NT2/D1 (cell line): ENCODE results near the gene FOXO3.

Experiments
- DNase-seq: peaks from one replicate; pipeline ENCODE4 v3.0.0-alpha.2; 2011; ENCODE audit warnings: low read depth, low spot score
- H3K27me3 ChIP-seq: 2 replicates; pipeline ENCODE4 v1.6.0; 2011; ENCODE audit warnings: mild to moderate bottlenecking; ENCODE audit not compliant: insufficient read length, insufficient read depth
- H3K36me3 ChIP-seq: 2 replicates; pipeline ENCODE4 v1.6.1; 2011; ENCODE audit warnings: mild to moderate bottlenecking, low read length, mixed read lengths; ENCODE audit not compliant: insufficient read depth, insufficient read length
- H3K4me1 ChIP-seq: 2 replicates; pipeline ENCODE4 v1.5.1; 2011; ENCODE audit not compliant: insufficient read depth, insufficient read length
- H3K4me3 ChIP-seq: 2 replicates; pipeline ENCODE4 v1.5.1; 2011; ENCODE audit warnings: low read depth; ENCODE audit not compliant: insufficient read length
- H3K9ac ChIP-seq: 2 replicates; pipeline ENCODE4 v1.6.0; 2011; ENCODE audit warnings: low read depth; ENCODE audit not compliant: insufficient read length
- H3K9me3 ChIP-seq: 2 replicates; pipeline ENCODE4 v1.5.1; 2011; ENCODE audit warnings: mild to moderate bottlenecking, low read length; ENCODE audit not compliant: insufficient read depth
- SUZ12 ChIP-seq: IDR thresholded peaks from 2 replicates; pipeline ENCODE4 v1.6.1; 2011; ENCODE audit not compliant: insufficient read length, insufficient read depth; ENCODE audit errors: extremely low read depth
- YY1 ChIP-seq: IDR thresholded peaks from 2 replicates; pipeline ENCODE4 v1.6.1; 2011; ENCODE audit not compliant: insufficient read length, insufficient read depth
- ZNF274 ChIP-seq: IDR thresholded peaks from 2 replicates; pipeline ENCODE4 v1.6.1; 2011; ENCODE audit warnings: mild to moderate bottlenecking, low read depth, low read length

FOXO3 gene

DNA sequence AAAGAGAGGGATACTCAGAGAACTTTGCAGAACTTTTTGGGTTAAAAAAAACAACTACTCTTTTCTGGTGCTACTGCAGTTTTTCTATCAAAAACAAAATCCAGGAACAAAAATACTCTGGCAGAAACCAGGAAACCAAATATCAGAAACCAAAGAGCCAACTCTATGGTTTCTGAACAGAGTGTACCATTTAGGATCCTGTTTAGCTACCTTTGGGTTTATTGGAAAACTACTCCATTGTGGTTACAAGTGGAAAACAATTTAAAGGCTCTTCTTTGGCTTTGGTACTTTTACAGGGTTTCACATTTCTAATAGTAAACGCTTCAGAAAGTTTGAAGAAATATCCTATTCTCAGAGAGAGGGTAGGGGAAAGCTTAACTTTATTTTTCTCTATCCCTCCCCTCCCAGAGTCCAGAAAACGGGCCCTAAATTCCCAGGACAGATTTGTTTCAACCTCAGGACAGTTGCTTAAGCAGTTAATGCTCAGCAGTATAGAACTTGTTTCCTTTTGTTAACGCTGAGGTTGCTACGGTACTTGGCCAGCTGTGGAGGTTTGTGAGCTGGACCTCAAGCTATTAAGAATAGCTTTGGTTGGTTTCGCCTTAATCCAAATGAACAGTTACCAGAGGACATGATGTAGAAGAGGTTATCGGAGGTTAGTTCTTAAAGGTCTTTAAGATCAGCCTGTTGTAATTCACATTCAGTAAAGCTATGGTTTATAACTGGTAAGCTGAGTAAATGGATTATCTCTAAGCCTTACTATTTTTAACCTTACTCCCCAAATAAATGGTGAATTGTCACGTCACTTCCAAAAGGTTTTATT is 47.9 kb downstream of the FOXO3 start:
- Histone ChIP-seq H3K36me3 (no peaks in the 10 kb centered on the region), H3K27me3 (no peaks in the 10 kb centered on the region), H3K9ac (no peak overlapping the region), H3K4me3 (no peak overlapping the region), H3K9me3 (peaks cover 5% of the 10 kb centered on the region), H3K4me1 (no peaks in the 10 kb centered on the region)
- DNase-seq = no peak
- TF ChIP-seq ZNF274 (no peak), SUZ12 (no peak), YY1 (no peak)

DNA sequence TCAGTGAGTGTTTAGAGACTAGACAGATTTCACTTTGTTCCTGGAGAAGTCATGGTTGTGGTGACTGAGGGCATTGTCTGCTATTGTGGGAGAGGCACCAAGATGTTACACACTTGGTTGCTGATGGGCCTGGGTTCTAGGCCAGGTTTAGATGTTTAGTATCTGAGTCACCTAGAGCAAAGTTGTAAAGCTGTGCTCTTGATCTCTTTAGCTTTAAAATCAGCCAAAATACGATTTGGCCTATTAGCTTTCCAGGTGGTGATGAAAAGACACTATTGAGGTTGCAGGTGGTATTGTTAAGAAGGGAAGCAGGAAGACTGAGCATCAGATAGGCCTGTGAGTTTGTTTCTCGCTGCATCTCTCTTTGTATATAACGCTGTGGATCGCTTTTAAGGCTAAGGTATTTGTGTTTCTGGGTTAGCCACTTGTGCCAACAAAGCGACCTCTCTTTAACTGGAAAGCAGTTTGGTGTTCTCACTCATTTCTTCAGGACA is 48.6 kb downstream of the FOXO3 start:
- Histone ChIP-seq H3K9ac (no peak overlapping the region), H3K27me3 (no peaks in the 10 kb centered on the region), H3K4me3 (no peak overlapping the region), H3K4me1 (no peaks in the 10 kb centered on the region), H3K9me3 (peaks cover 5% of the 10 kb centered on the region), H3K36me3 (no peaks in the 10 kb centered on the region)
- TF ChIP-seq SUZ12 = no peak
- DNase-seq = no peak

DNA sequence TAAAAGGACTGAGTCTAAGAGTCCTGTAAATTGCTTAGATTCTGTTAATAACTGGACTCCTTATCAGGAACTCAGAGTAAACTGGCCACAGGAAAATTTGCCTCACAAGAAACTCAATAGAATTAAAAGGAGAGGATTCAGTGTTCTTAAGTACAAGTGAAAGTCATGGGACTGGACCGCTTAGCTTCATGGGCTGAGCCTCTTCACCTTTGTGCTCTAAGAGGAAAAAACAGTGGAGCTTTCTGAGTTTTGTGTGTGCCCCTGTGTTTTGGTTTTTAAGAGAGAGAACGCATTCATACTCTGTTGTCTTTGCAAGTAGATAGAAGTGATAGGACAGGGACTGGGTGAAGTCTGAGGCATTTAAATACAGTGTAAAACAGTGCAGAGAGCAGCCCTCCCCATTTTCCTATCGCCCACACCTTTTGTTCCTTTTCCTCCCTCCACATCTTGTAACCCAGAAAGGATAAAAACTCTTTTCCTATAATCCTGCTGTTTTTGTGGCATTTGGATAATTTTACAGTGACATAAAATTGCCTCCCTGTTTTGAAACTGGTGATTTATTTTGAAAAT is 49.6 kb downstream of the FOXO3 start:
- Histone ChIP-seq H3K9me3 (peaks cover 5% of the 10 kb centered on the region), H3K9ac (no peak overlapping the region), H3K27me3 (no peaks in the 10 kb centered on the region), H3K4me1 (no peaks in the 10 kb centered on the region), H3K36me3 (no peaks in the 10 kb centered on the region), H3K4me3 (no peak overlapping the region)
- no peak for TF ChIP-seq YY1
- no peak for TF ChIP-seq SUZ12
- DNase-seq = no peak

DNA sequence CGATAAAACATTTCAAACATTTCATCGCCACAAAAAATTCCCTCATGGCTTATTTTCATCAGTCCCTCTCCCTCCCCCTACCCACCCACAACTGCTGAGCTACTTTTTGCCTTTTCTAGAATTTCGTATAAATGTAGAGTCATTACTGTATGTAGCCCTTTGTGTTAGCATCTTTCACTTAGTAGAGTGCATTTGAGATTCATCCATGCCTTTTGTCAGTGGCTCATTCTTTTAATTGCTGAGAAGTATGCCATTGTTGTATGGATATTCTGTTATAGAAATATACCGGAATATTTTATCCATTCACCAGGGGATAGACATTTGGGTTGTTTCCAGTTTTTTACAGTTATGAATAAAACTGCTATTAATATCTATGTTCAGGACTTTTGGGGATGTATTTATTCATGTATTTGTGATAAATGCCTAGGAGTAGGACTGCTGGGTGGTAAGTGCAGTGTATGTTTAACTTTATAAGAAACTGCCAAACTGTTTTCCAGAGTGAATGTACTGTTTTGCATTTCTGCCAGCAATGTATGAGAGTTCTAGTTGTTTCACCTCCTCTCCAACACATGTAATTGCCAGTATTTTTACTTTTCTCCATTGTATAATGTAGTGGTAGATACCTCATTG is 50.4 kb downstream of the FOXO3 start:
- Histone ChIP-seq H3K4me1 (no peaks in the 10 kb centered on the region), H3K9ac (no peak overlapping the region), H3K4me3 (no peak overlapping the region), H3K27me3 (no peaks in the 10 kb centered on the region), H3K9me3 (peaks cover 5% of the 10 kb centered on the region), H3K36me3 (no peaks in the 10 kb centered on the region)
- TF ChIP-seq ZNF274 (no peak), YY1 (no peak), SUZ12 (no peak)
- DNase-seq = no peak

- Histone ChIP-seq H3K4me1 (no peaks in the 10 kb centered on the region), H3K4me3 (no peak overlapping the region)
Measured at GRCh38 chr6:108612852-108613251, 52.1 kb downstream of the FOXO3 start.

DNA sequence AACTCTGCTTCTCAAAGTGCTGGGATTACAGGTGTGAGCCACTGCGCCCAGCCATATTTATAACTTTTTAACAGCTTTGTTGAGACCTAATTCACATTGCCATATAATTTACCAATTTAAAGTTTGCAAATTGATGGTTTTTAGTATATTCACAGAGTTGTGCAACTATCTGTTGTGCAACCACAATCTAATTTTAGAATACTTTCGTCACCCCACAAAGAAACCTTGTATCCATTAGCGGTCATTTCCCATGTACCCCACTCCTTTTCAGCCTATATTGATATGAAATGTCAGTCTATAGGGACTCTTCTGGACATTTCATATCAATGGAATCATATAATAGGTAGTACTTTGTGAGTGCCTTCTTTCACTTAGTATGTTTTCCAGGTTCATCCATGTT is 55.8 kb downstream of the FOXO3 start:
- Histone ChIP-seq H3K4me1 (no peaks in the 10 kb centered on the region), H3K9ac (no peak overlapping the region), H3K4me3 (no peak overlapping the region), H3K9me3 (peaks cover 5% of the 10 kb centered on the region), H3K27me3 (no peaks in the 10 kb centered on the region), H3K36me3 (no peaks in the 10 kb centered on the region)
- DNase-seq = no peak
- TF ChIP-seq ZNF274 (no peak), YY1 (no peak), SUZ12 (no peak)

More at GRCh38 chr6:108612852-108613251, 52.1 kb downstream of the FOXO3 start:
- TF ChIP-seq SUZ12 = no peak
- Histone ChIP-seq H3K9me3 (peaks cover 5% of the 10 kb centered on the region), H3K27me3 (no peaks in the 10 kb centered on the region), H3K36me3 (no peaks in the 10 kb centered on the region), H3K9ac (no peak overlapping the region)
- no peak for DNase-seq

GRCh38 chr6:108616973-108617372 is 56.3 kb downstream of the FOXO3 start:
- DNase-seq = no peak
- no peaks in the 10 kb centered on the region for H3K36me3 ChIP-seq
- TF ChIP-seq ZNF274 (no peak), SUZ12 (no peak), YY1 (no peak)
- H3K9me3 ChIP-seq = peaks cover 5% of the 10 kb centered on the region
- H3K4me1 ChIP-seq = no peaks in the 10 kb centered on the region
- H3K9ac ChIP-seq = no peak overlapping the region
- no peaks in the 10 kb centered on the region for H3K27me3 ChIP-seq
- H3K4me3 ChIP-seq = no peak overlapping the region
